HG03571 (cell line): ENCODE results near the gene SUMF1.
A peak's percentile ranks its signal among the peaks of the same experiment; 100 is the strongest.
"Not testable (repeated sequence)": the region's sequence is repeated elsewhere in the genome, so short reads cannot be mapped to it uniquely, and the experiment has no call there.

Experiments
- ATAC-seq: cut with Tn5 transposase; IDR thresholded peaks from one replicate; pipeline ENCODE4 v1.9.1; 2021; ENCODE audit not compliant: unreplicated experiment

The SUMF1 gene

GRCh38 chr3:4462369-4463040 is 4.6 kb downstream of the SUMF1 start:
- ATAC-seq = no peak

- ATAC-seq = no peak
These were observed 5.5 kb downstream of the SUMF1 start for GRCh38 chr3:4461468-4462090.

DNA sequence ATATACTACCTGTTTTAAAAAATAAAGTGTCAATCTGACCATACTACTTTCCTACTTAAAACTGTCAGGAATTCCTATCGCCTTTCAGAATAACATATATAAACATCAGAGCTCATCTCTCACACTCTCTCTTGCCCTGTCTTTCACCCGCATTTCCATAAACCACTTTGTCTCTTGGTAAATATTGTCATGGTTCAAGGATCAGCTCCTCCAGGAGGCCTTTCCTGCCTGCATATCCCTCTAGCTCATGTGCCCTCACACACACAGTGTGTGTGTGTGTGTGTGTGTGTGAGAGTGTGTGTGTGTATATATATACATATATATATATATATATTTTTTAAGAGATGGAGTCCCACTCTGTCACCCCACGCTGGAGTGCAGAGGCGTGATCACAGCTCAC is 6.7 kb downstream of the SUMF1 start:
- ATAC-seq = no peak

- ATAC-seq = no peak
These were observed 8.1 kb downstream of the SUMF1 start for GRCh38 chr3:4458961-4459360.

DNA sequence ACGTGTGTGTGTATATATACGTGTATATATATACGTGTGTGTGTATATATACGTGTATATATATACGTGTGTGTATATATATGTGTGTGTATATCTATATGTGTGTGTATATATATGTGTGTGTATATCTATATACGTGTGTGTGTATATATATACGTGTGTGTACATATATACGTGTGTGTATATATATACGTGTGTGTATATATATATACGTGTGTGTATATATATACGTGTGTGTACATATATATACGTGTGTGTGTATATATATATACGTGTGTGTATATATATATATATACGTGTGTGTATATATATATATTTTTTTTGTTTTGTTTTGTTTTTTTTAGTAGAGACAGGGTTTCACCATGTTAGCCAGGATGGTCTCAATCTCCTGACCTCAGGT is 10.3 kb downstream of the SUMF1 start:
- not testable (repeated sequence) for ATAC-seq

GRCh38 chr3:4454142-4454541 is 12.9 kb downstream of the SUMF1 start:
- ATAC-seq = no peak

DNA sequence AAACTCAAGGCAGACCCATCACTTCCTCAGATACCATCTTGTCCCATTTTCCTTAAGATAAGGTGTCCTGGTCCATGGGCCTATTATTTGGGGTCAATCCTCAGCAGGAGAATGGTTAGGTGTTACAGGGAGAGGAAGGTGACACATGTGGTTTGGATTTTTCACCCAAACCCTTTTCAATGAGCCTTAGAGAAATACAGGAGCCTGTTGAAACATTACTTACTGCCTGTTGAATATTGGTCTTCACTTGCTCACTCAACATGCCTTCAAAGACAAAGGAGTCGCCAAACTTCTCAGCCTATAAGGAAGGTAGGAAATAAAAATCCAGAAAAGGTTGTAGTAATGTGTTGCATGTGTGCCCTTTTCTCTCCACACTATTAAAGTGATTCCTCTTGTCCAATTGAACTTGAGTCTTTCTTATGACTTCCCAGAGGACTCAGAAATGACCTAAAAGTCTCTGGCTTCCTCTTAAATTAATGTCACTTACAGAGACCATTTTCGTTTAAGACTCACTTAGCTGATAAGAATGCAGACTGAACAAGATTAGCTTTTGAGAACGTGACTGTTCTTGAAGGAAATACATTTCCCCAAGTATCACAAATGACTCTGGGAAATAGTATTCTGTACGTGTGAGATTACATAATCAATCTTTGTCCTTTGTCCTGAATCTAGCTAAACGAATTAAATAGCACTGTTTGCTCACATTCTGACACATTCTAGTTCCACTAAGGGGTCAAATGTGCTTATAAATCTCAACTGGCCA is 17.8 kb downstream of the SUMF1 start:
- ATAC-seq = no peak

DNA sequence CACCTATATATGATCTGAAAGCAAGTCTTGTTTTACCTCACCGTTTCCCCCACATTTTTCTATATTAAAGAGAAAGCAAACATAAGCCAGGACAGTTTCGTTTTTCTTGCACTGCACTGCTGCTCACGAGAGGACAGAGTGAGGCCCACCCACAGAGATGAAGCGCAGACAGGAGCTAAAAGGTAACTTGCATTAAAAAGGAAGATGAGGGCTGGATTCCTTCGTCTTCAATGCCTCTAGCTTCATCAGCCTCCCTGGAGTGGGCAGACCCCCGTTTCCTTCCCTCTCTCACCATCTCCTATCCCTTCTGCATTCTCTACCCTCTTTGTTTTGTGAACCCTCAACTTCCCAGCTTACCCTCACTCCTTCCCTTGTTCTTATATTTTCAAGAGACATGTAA is 18.9 kb downstream of the SUMF1 start:
- ATAC-seq = no peak

DNA sequence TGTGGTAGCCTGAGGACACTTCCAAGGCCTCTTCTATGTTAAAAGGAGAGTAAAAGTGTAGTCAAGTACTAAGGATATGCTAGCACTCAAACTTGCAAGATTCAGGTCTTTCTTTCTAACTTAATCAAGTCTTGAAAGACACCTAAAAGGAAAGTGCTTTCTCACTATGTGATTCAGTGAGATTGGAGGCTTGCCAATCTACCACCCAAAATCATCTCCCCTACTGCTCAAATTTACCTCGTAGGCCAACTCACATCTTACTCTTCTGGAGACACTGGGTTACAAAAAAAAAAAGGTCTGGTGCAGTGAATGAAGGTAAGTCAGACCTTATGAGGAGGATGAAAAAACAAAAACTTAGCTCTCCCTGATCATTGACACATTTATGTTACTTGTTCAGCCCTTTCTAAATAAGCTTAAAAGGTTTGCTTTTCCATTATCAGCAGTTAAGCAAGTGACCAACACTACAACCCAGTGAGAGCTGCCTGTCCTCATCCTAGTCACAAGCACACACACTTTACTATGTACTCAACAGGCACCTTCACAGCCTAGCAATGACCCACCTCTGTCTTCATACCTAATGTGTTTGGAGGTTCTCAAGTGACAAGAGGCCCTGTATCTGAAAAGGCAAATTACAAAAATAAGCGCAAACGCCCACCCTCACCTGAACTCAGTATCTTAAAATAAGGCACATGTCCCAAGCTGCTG is 19.6 kb downstream of the SUMF1 start:
- ATAC-seq = no peak

DNA sequence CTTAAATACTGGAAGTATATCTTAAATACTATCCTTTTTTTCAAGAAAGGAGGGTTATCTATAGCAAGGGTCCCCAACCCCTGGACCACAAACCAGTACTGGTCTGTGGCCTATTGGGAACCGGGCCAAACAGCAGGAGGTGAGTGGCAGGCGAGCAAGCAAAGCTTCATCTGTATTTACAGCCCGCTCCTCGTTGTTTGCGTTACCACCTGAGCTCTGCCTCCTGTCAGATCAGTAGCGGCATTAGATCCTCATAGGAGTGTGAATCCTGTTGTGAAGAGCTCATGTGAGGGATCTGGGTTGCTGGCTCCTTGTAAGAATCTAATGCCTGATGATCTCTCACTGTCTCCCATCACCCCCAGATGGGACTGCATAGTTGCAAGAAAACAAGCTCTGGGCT is 26.1 kb downstream of the SUMF1 start:
- no peak for ATAC-seq

DNA sequence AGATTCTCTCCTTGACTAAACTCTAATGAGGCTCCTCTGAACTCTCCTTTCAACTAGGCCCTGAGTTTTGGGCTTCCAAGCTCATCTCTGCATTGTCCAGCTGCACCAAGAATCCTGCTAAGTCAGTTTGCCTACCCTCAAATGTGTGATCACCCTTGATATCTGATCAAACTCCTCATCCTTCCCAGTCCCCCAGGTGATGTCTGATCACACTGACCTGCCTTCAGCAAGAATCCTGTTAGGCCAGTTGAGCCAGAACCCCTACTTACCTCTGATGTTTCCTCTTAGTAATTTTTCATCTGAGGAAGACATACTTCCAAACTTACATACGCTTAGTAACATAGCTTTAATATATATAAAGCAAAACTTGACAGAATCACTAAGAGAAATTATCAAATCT is 28.8 kb downstream of the SUMF1 start:
- ATAC-seq = no peak

DNA sequence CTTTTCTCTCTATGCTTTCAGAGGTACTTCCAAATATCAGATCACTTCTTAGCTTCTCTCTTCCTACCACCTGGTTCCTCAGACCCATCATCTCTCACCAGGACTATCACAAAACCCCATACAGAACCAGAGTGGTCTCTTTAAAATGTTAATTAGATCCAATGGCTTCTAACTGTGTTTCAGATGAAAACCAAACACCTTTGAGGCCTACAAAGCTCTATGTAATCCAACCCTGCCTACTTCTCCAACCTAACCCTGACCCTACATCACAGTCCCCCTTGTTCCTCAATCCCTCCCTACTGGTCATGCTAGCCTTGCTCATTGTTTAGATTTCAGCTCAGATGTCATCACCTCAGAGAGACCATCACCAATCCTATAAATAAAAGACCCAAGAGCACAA is 34.8 kb downstream of the SUMF1 start:
- no peak for ATAC-seq

DNA sequence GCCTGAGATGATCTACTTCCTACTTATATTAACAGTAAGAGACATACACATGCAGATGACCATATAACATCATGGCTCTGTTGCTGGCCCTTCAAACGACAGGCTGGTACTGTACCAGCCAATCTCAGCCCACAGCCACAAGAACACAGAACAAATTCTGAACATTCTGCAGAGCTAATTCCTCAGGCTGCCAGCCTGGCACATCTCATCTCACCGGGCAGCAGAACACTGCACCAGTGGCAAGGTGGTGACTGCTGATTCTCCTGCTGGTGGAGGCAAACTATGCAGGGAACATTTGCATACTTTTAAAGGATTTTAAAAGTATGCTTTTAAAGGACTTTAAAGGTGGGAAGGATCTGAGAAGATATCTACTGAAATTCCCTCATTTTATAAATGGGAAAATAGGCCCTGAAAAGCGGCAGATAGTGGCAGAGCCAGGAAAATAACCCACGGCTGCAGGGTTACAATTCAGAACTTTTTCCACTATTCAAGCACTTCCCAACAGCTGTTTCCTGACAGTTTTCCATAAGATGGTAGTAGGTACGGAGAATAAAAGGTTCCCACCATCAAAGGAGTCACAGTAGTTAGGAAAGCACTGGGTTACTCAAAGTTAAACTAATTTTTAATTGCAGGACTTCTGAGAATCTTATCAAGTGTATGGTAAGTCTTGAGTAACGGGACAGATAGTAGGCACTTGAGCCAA is 37.3 kb downstream of the SUMF1 start:
- no peak for ATAC-seq

- peak; percentile 85 for ATAC-seq
These were observed 40.2 kb downstream of the SUMF1 start for GRCh38 chr3:4426782-4427344.

GRCh38 chr3:4426261-4426781 is 40.7 kb downstream of the SUMF1 start:
- ATAC-seq = no peak

DNA sequence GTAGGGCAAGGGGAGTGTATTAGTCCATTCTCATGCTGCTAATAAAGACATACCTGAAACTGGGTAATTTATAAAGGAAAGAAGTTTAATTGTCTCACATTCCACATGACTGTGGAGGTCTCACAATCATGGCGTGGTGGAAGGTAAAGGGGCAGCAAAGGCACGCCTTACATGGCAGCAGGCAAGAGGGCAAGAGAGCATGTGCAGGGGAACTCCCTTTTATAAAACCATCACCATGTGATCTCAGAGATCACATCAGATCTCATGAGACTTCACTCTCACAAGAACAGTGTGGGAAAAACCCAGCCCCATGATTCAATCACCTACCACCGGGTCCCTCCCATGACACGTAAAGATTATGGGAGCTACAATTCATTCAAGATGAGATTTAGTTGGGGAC is 41.4 kb downstream of the SUMF1 start:
- no peak for ATAC-seq

- ATAC-seq = no peak
These were observed 42.0 kb downstream of the SUMF1 start for GRCh38 chr3:4425055-4425454.

GRCh38 chr3:4421121-4421520 is 45.9 kb downstream of the SUMF1 start:
- peak; percentile 50 for ATAC-seq

DNA sequence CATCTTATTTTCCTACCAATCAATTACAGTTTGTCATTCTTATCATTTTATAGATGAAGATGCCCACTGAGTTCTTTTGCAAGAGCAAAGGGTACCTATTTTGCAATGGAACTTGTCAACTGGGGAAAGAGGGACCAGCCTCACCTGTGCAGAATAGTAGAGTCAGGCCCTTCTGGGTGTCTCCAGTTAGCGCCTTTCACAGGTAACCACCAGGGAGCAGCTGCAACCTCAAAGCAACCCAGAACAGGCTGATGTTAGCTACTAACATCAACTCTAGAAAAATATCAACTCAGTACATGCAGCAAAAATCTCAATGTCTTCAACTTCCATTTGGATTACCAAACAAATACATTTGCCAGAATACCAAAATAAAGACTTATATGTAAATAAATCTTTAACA is 47.1 kb downstream of the SUMF1 start:
- ATAC-seq = no peak

GRCh38 chr3:4419386-4419785 is 47.7 kb downstream of the SUMF1 start:
- ATAC-seq = no peak
